ENCODE data around the gene OPA1.

GRCh38 chr3:193732827-193733226 is 139.8 kb downstream of the OPA1 start:
- TF ChIP-seq CTCF (IDR thresholded peaks at IDR 0.05) (no peak), POLR2A (IDR thresholded peaks at IDR 0.05) (no peak)
